GM12872 (cell line): ENCODE results near the gene PLEKHG5.

Experiments
- TF ChIP-seq, protein P1 (sequence below): IDR thresholded peaks from 3 replicates; pipeline ENCODE4 v1.5.1; 2011; ENCODE audit warnings: low read depth, mild to moderate bottlenecking, low read length, moderate library complexity; ENCODE audit not compliant: insufficient read depth

The PLEKHG5 gene

DNA sequence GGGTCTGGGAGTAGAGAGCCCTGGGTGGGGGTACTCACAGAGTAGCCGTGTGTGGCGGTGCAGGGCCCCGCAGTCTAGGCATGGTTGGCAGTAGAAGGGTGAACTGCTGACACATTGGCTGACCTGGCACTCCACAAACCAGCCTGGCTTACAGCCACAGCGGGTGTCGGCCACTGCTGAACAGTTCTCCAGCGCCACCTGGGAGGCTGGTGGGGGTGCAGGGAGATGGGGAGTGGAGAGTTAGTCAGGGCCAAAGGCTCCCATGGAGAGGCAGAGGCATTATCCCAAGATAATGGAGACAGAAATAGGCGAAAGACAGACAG, 27.0 kb downstream of the PLEKHG5 start:
- TF ChIP-seq, protein P1, sequence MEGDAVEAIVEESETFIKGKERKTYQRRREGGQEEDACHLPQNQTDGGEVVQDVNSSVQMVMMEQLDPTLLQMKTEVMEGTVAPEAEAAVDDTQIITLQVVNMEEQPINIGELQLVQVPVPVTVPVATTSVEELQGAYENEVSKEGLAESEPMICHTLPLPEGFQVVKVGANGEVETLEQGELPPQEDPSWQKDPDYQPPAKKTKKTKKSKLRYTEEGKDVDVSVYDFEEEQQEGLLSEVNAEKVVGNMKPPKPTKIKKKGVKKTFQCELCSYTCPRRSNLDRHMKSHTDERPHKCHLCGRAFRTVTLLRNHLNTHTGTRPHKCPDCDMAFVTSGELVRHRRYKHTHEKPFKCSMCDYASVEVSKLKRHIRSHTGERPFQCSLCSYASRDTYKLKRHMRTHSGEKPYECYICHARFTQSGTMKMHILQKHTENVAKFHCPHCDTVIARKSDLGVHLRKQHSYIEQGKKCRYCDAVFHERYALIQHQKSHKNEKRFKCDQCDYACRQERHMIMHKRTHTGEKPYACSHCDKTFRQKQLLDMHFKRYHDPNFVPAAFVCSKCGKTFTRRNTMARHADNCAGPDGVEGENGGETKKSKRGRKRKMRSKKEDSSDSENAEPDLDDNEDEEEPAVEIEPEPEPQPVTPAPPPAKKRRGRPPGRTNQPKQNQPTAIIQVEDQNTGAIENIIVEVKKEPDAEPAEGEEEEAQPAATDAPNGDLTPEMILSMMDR: no peak

DNA sequence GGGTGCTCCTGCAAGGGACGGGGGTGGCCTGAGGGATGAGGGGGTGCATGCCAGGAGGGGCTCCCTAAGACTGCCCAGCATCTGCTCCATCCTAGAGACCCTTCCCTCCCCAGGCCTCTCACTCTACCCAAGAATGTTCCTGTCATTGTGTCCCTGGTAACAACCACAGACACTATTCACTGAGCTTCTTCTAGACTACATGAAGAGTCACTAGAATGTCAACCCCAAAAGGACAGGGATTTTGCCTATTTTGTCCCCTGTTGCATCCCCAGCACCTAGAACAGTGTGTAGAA, 28.4 kb downstream of the PLEKHG5 start:
- TF ChIP-seq, protein P1: no peak

DNA sequence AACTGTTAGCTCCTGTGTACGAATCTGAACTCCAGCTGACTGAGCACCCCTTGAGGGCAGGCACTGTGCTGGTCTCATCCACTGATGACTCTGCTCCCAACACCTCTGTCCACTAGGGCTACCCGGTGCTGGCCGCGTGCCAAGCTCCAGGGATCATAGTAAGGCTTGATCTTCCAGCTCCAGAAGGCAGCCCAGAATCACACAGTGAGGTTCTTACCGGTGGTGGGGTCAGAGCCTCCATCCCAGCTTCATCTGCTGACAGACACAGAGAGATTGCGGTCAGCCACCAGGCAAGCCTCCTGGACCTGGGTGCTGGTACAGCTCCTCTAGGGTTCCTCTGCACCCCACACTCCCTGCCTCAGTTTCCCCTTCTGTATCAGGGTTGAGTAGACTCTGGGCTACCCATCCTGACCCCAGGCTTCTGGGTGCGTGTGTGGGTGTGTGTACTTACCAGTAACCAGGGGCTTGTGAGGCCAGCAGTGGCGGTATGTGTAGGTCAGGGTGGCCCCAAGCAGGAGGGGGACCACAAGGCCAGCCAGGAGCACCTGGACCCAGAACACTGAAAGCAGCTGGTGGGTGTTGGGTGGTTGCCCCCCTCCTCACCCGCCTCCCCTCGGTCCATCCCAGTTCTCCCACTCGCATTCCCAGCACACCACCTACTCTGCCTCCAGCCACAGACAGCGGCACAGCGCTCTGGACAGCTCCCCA, 28.9 kb downstream of the PLEKHG5 start:
- TF ChIP-seq, protein P1: no peak

DNA sequence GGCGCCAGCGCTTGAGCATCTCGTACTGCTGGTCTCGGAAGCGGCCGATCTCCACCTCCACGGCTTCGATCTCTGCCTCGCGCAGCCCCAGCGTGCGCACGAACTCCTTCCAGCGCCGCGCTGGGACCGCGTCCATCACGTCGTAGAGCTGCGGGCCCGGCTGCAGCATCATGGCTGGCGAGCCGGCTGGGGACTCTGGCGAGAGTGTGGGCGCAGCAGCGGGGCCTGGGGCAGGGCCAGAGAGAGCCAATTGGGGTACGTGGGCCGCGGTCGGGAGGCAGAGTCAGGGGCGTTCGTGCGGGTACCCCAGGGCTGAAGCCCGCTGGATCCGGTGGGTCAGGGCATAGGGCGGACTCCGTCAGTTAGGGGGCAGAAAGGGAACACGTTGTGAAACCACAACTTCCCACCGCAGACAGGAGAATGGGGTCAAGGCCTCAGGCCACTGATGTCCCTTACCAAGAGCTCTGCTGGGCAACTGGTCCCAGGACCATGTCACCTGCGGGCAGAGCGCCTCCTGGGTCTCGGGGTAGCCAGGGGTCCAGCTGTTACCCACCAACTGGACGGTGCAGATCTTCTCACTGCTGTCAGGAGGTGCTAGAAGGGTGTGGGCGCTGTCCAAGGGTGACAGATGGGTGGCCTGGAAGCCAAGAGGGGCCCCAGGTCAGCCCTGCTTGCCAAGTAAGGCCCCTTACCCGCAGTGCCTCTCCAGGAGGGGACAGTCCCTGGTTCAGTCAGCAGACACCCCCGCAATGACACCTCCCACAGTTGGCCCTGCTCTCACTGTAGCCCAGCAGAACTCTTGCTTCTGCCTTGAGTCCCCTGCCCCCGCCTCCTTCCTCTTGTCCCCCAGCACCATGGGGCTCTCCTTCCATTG, 29.7 kb downstream of the PLEKHG5 start:
- TF ChIP-seq, protein P1: no peak

DNA sequence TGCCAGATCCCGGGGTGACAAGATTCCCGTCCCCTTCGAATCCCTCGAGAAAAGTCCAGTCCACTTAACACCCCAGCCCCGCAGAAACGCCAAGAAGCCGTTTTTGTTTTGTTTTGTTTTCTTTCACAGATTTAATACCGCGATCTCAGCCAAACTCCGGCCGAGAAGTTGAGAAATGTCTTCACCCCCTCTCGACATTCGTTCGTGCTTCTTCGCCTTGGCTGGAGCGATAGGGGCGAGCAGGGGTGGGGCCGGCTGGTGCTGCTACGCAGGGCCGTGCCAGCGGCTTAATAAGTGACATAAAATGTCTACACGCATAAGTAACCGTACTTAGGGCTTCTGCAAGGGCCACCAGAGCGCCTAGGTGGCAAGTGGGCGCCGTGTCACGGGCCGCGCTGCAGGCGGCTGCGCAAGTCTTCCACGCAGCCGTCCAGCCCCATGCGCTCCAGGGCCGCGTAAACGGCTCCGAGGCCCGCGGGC, 30.4 kb downstream of the PLEKHG5 start:
- TF ChIP-seq, protein P1: no peak

DNA sequence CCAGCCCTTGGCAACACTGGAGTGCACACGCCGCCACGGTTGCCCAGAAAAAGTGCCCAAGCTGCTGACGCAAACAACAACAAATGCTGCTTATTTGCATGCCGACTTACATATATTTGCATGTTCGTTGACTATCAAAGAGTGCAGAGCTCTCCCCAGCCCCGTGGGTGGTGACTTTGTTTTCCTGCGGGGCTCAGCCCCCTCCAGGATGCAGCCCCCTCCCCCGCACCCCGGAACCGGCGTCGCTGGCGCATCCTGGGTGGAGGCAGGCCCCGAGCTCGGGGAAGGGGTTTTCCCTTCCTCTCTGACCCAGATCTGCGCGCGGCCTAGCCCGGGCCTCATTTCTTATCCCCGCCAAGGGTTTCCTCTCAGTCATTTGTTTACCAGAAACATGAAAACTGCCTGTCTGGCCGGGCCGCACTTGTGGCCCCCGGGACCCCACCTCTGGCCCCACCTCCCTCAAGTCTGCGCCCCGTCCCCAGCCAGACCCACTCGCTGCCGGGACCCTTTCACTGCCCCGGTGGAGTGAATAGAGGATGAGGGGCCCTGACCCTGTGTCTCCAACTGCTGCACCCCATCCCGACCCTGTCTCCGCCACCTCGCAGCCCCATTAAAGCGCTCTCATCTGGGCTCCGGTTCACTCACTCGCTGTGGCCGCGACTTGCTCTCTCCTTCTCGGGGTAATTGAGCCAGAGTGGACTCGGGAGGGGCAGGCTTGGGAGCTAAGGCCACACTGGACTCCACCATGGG, 31.0 kb downstream of the PLEKHG5 start:
- TF ChIP-seq, protein P1: no peak

DNA sequence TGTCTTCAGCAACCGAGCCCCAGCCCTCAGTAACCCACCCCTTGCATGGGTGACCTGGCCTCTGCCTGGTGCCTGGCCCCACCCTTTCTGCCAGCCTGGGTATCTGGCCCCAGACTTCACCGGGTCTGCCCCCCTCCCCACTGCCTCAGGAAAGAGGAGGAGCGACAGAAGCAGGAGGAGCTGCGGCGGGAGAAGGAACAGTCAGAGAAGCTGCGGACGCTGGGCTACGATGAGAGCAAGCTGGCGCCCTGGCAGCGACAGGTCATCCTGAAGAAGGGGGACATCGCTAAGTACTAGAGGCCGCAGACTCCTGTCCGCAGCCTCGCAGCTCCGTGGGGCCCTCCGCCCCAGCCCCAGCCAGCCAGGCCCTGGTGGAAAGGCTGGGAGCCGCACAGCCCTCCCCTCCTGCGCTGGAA, 31.6 kb downstream of the PLEKHG5 start:
- TF ChIP-seq, protein P1: no peak
